ENCODE data around the gene SLC35B2.

SLC35B2 gene

GRCh38 chr6:44266347-44266746 lies 9.0 kb upstream of the SLC35B2 start:
- DNase-seq, result peak; percentile 23

DNA sequence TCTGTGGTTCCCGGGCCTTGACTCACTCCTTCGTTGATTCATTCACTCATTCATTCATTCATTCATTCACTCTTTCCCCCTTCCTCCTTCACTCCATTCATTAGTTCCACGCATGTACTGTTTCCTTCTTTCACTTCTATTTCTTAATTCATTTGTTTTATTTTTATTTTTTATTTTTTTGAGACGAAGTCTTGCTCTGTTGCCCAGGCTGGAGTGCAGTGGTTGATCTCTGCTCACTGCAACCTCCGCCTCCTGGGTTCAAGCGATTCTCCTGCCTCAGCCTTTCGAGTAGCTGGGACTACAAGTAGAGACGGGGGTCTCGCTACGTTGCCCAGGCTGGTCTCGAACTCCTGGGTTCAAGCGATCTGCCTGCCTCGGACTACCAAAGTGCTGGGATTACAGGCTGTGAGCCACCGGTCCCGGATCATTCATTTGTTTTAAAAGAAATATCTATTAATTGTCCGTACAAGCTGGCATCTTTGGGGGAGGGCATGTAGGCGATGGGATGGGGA lies 8.4 kb upstream of the SLC35B2 start:
- no peak for DNase-seq

GRCh38 chr6:44265007-44265721 lies 7.8 kb upstream of the SLC35B2 start, which contains the start of gene NFKBIE:
NFKBIE (minus strand) TSS chr6:44265551; CDS start chr6:44265346, 205 bp downstream.
- DNase-seq, result peak; percentile 85

DNA sequence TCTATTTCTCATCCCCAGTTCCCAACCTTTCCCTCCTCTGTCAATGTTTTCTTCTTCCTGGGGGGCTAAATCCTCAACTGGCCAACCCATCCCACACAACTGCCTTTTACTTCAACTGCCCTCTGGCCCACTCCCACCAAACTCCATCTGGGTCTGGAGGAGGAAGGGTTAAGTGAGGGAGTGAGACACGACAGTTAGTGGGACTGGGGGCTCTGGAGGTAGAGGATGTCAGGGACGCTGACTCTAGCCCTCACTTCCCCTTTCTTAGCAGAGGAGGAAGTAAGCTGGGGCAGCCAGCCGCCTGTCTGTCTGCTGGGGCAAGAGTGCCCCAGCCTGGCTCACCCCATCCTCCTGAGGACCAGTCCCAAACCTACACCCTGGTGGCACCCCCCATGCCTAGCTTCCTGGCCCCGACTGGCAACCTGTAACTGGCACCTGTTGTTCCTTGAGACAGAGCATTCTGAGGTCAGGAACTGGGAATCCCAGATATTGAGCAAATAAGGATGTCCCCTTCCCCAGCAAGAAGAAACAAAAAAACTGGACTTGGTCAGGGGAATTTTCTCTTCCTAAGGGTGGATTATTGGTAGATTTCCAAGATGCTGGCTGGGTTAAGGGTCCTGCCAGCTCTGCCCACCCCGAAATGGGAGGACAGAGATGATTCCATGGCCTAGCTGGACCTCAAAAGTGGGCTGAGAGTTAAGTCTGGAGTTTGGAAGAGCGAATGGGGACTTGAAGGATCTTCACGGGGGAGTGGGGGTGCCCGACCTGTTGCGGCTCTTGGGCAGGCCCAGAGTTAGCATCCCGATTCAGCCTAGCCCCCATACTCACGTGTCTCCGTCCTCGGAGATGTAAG lies 7.1 kb upstream of the SLC35B2 start:
- DNase-seq, result peak; percentile 88

DNA sequence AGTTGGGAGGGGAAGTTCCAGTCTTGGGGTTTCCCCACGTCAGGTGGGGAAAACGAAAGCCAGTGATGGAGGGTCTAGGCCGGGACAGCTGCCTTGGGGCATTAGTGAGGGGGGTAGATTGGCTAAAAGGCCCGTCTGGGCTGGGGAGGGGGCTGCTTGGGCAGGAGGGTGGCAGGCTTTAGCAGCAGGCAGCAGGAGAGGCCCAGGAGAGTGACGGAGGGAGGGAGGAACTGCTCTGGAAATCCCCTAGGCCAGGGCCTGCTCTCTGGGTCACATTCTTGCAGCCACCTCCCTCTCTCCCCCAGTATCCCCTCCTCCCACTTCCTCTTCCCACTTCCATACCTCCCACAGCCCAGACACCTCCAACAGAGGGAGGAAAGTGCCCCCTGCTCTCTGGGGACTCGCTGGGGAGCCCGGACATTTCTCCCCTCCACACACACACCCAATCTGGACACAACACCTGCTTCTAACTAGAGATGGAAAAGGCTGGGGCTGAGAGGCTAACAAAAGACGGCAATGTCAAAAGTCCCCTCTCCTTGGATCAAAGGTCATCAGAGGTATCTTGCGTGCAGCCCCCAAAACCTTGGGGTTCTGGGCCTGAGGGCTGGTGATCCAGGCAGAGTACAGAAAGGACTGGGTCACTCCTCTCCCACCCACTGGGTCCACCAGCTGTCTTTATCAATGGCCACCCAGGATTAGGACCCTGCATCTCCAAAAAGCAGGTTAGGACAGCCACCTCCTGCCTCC lies 6.2 kb upstream of the SLC35B2 start:
- peak; percentile 41 for DNase-seq

- no peak for DNase-seq
These were observed 5.4 kb upstream of the SLC35B2 start for GRCh38 chr6:44262467-44263353.

- no peak for DNase-seq
These were observed 4.3 kb upstream of the SLC35B2 start for GRCh38 chr6:44261581-44261980.

DNA sequence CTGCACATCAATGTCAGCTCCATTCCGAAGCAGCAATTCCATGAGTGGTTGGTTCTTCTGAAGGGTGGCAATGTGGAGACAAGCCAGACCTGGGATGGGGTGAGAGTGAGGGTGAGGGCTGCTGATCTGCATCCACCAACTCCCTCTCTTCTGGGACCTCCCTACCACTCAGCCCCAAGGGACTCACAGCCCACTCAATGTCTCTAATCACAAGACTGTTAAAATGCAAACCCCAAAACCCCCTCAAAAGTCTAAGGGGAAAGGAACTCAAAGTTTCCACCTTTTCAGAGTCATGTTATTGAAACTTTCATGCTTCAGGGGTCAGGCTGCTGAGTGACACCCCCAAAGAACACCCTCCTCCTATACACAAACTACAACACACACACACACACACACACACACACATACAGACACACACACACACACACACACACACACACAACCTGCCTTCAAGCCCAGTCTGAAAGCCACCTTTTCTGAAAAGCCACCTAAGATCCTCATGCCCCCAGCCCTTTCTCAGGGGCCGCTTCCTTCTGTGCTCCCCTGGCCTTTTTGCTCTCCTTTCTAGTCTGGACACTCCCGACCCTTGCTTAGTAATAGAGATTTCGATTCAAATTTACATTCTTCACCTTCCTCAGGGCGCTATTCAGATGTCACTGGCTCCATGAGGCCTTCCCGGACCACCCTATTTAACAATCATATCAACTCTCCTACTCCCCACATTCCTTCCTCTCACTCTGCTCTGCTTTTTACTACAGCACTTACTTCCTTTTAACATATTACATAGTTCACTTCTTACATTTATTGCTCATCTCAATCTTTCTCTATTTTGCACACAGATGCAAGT lies 3.3 kb upstream of the SLC35B2 start:
- no peak for DNase-seq

- no peak for DNase-seq
These were observed 2.7 kb upstream of the SLC35B2 start for GRCh38 chr6:44260011-44260410.

- no peak for DNase-seq
These were observed 1.6 kb upstream of the SLC35B2 start for GRCh38 chr6:44258921-44259320.

GRCh38 chr6:44258325-44258863 lies 1.1 kb upstream of the SLC35B2 start:
- no peak for DNase-seq

- peak; percentile 58 for DNase-seq
These were observed 511 bp upstream of the SLC35B2 start for GRCh38 chr6:44257753-44258324.

- DNase-seq, result no peak
These were observed 628 bp downstream of the SLC35B2 start for GRCh38 chr6:44256775-44257024.

- DNase-seq, result no peak
These were observed 1.2 kb downstream of the SLC35B2 start for GRCh38 chr6:44255871-44256774.

- no peak for DNase-seq
These were observed 2.1 kb downstream of the SLC35B2 start for GRCh38 chr6:44255105-44255808.

GRCh38 chr6:44254191-44255104 lies 2.9 kb downstream of the SLC35B2 start:
- no peak for DNase-seq

DNA sequence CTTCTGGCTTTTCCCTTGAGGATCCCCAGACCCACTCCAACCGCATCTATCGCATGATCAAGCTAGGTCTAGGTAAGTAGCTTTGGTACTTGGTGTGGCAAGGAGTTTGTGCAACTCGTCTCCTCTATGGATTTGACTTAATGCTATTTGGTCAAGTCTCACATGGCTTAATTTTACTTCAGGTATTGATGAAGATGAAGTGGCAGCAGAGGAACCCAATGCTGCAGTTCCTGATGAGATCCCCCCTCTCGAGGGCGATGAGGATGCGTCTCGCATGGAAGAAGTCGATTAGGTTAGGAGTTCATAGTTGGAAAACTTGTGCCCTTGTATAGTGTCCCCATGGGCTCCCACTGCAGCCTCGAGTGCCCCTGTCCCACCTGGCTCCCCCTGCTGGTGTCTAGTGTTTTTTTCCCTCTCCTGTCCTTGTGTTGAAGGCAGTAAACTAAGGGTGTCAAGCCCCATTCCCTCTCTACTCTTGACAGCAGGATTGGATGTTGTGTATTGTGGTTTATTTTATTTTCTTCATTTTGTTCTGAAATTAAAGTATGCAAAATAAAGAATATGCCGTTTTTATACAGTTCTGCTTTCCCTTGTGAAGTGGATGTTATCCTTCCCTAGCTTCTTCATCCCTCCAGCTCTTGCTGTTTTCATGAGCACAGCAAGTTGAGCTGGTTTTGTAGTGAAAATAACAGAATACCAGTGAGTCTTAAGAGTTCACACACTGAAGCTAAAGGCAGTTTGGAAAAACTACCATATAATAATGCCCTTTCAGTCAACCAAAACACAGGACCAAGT lies 3.8 kb downstream of the SLC35B2 start:
- DNase-seq, result peak; percentile 38

Measured in MV-4-11 (cell line).